ENCODE measurements around the gene ACTR3C. TPM values are rescaled to one million over a fixed set of nuclear protein-coding genes. Genes with fewer than 3 reads are reported as not detected.
A peak's percentile ranks its signal among the peaks of the same experiment; 100 is the strongest.

The ACTR3C gene
- total RNA-seq, 2 donors from 2014 or later, result 0.92 TPM; not detected in 1

DNA sequence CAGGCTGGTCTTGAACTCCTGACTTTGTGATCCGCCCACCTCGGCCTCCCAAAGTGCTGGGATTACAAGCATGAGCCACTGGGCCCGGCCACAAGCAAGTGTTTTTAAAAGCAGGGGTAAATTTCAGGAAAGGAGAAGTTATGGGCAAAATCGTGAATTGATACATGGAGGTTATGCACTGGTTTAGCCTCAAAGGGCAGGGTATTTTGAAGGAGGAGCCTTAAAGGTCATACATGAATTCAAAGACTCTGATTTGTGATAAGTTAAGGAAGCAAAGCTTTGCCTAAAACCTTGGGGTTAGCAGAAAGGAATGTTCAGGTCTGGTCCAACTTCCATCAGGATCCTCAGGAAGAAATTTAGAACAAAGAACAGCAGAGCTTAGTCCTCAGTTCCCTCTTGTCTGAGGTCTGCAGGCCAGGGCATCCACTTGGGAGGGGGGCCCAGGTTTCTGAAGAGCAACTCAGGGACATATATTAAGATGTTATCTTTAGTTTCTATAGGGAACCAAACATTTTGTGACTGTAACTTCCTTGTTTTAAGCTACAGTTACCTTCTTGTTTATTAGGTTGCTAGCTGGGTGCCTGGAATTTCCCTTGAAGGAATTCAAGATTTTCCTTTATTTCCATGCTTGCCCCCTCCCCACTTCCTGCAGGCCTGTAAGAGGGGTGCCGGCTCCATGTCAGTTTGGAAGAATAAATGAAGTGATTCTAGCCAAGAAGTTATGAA is 42.5 kb upstream of the ACTR3C start:
- no peak for DNase-seq
- 66 to 80% methylated on average over 4 to 5 of the region's 5 CpGs for WGBS, 2 experiments (ENCODE audit: insufficient coverage in 1 of 2, insufficient read length in 1 of 2)
- Histone ChIP-seq H3K9ac (ENCODE audit: extremely low read depth, low read length, poor library complexity, severe bottlenecking) (peak overlapping the region; percentile 8), H3K4me3 (ENCODE audit: low read length) (no peak overlapping the region), H3K36me3 (ENCODE audit: control insufficient read depth, insufficient read depth, low read length) (peaks cover 6% of the 10 kb centered on the region), H3K27me3 (ENCODE audit: control insufficient read depth, insufficient read depth, low read length, poor library complexity, severe bottlenecking) (no peaks in the 10 kb centered on the region), H3K9me3 (ENCODE audit: control insufficient read depth, low read length) (no peaks in the 10 kb centered on the region), H3K4me1 (ENCODE audit: control insufficient read depth, insufficient read depth, low read length) (peaks cover 10% of the 10 kb centered on the region), H3K27ac (ENCODE audit: low read depth, low read length) (no peak overlapping the region)
- no peaks in the 10 kb centered on the region for H3K27me3 Mint-ChIP-seq (ENCODE audit: insufficient read depth)
- no peak overlapping the region for H3K27ac Mint-ChIP-seq
- peaks cover 8% of the 10 kb centered on the region for H3K36me3 Mint-ChIP-seq (ENCODE audit: low read depth)
- H3K4me1 Mint-ChIP-seq, result peaks cover 22% of the 10 kb centered on the region
- no peak overlapping the region for H3K4me3 Mint-ChIP-seq
- H3K9me3 Mint-ChIP-seq, result no peaks in the 10 kb centered on the region
- TF ChIP-seq, protein P1, sequence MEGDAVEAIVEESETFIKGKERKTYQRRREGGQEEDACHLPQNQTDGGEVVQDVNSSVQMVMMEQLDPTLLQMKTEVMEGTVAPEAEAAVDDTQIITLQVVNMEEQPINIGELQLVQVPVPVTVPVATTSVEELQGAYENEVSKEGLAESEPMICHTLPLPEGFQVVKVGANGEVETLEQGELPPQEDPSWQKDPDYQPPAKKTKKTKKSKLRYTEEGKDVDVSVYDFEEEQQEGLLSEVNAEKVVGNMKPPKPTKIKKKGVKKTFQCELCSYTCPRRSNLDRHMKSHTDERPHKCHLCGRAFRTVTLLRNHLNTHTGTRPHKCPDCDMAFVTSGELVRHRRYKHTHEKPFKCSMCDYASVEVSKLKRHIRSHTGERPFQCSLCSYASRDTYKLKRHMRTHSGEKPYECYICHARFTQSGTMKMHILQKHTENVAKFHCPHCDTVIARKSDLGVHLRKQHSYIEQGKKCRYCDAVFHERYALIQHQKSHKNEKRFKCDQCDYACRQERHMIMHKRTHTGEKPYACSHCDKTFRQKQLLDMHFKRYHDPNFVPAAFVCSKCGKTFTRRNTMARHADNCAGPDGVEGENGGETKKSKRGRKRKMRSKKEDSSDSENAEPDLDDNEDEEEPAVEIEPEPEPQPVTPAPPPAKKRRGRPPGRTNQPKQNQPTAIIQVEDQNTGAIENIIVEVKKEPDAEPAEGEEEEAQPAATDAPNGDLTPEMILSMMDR (conservative IDR thresholded peaks at IDR 0.05), result no peak

DNA sequence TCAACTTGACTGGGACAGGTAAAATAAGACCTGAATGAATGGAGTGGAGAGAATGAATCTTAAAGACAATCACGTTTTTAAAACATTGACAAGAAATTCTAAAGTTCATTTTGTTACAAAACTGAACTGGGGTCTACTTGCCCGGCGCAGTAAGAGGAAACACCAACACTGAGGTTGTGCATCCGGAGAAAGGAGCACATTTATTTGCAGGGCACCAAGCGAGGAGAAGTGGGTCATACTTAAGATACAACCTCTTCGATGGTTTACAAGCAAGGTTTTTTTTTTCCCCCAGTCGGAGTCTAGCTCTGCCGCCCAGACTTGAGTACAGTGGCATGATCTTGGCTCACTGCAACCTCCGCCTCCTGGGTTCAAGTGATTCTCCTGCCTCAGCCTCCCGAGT is 41.8 kb upstream of the ACTR3C start:
- no peaks in the 10 kb centered on the region for H3K9me3 Mint-ChIP-seq

DNA sequence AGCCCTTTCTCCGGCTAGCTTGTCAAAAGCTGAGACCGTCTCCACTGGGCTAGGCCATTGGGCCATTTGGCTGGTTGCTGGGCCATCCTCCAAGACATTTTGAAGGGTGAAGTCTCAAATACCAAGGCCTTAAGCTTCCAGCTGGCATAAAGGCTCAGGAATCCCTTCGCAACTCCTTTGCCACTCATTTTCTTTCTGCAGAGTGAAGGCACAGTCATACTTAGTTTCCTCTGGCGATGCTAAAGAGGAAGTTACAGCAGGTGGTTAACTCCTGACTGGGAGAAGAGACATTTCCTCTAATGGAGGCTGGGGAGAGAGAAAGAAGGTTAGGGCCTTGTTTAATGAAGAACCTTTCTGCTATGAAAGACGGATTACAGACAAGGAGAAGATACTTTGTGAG is 40.5 kb upstream of the ACTR3C start:
- TF ChIP-seq, protein P1 (conservative IDR thresholded peaks at IDR 0.05), result no peak
- Mint-ChIP-seq H3K36me3 (ENCODE audit: low read depth) (no peaks in the 10 kb centered on the region), H3K27me3 (ENCODE audit: insufficient read depth) (no peaks in the 10 kb centered on the region), H3K4me3 (no peak overlapping the region), H3K27ac (no peak overlapping the region), H3K9me3 (no peaks in the 10 kb centered on the region), H3K4me1 (peaks cover 8% of the 10 kb centered on the region)
- Histone ChIP-seq H3K9ac (ENCODE audit: extremely low read depth, low read length, poor library complexity, severe bottlenecking) (no peak overlapping the region), H3K4me3 (ENCODE audit: low read length) (no peak overlapping the region), H3K4me1 (ENCODE audit: control insufficient read depth, insufficient read depth, low read length) (no peaks in the 10 kb centered on the region), H3K36me3 (ENCODE audit: control insufficient read depth, insufficient read depth, low read length) (no peaks in the 10 kb centered on the region), H3K27me3 (ENCODE audit: control insufficient read depth, insufficient read depth, low read length, poor library complexity, severe bottlenecking) (no peaks in the 10 kb centered on the region), H3K27ac (ENCODE audit: low read depth, low read length) (no peak overlapping the region), H3K9me3 (ENCODE audit: control insufficient read depth, low read length) (no peaks in the 10 kb centered on the region)
- DNase-seq, result no peak
- 91 to 92% methylated on average over 4 to 5 of the region's 5 CpGs for WGBS, 2 experiments (ENCODE audit: insufficient coverage in 1 of 2, insufficient read length in 1 of 2)

More for the DNA sequence above, 41.8 kb upstream of the ACTR3C start:
- peaks cover 16% of the 10 kb centered on the region for H3K4me1 Mint-ChIP-seq
- Histone ChIP-seq H3K36me3 (ENCODE audit: control insufficient read depth, insufficient read depth, low read length) (no peaks in the 10 kb centered on the region), H3K27me3 (ENCODE audit: control insufficient read depth, insufficient read depth, low read length, poor library complexity, severe bottlenecking) (no peaks in the 10 kb centered on the region), H3K4me3 (ENCODE audit: low read length) (no peak overlapping the region), H3K9ac (ENCODE audit: extremely low read depth, low read length, poor library complexity, severe bottlenecking) (no peak overlapping the region), H3K9me3 (ENCODE audit: control insufficient read depth, low read length) (no peaks in the 10 kb centered on the region), H3K4me1 (ENCODE audit: control insufficient read depth, insufficient read depth, low read length) (peaks cover 3% of the 10 kb centered on the region), H3K27ac (ENCODE audit: low read depth, low read length) (no peak overlapping the region)
- H3K4me3 Mint-ChIP-seq, result no peak overlapping the region
- no peak overlapping the region for H3K27ac Mint-ChIP-seq
- 85 to 96% methylated on average over 9 to 10 of the region's 10 CpGs for WGBS, 2 experiments (ENCODE audit: insufficient coverage in 1 of 2, insufficient read length in 1 of 2)
- H3K27me3 Mint-ChIP-seq (ENCODE audit: insufficient read depth), result no peaks in the 10 kb centered on the region
- no peak for DNase-seq
- peaks cover 3% of the 10 kb centered on the region for H3K36me3 Mint-ChIP-seq (ENCODE audit: low read depth)
- TF ChIP-seq, protein P1 (conservative IDR thresholded peaks at IDR 0.05), result no peak

Measured in endodermal cell (in vitro differentiated cells).